Measurements from ENCODE around the gene ZBTB40.

GRCh38 chr1:22573237-22573636 is 121.6 kb downstream of the ZBTB40 start:
- TF ChIP-seq, protein P1, sequence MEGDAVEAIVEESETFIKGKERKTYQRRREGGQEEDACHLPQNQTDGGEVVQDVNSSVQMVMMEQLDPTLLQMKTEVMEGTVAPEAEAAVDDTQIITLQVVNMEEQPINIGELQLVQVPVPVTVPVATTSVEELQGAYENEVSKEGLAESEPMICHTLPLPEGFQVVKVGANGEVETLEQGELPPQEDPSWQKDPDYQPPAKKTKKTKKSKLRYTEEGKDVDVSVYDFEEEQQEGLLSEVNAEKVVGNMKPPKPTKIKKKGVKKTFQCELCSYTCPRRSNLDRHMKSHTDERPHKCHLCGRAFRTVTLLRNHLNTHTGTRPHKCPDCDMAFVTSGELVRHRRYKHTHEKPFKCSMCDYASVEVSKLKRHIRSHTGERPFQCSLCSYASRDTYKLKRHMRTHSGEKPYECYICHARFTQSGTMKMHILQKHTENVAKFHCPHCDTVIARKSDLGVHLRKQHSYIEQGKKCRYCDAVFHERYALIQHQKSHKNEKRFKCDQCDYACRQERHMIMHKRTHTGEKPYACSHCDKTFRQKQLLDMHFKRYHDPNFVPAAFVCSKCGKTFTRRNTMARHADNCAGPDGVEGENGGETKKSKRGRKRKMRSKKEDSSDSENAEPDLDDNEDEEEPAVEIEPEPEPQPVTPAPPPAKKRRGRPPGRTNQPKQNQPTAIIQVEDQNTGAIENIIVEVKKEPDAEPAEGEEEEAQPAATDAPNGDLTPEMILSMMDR (conservative IDR thresholded peaks at IDR 0.05), result no peak
- no peak for TF ChIP-seq EZH2 (IDR thresholded peaks at IDR 0.05; ENCODE audit: low read depth)
